HG02610 (cell line): ENCODE results near the gene KDSR.

Experiments used
- ATAC-seq: cut with Tn5 transposase; IDR thresholded peaks from one replicate; pipeline ENCODE4 v1.9.1; 2021; ENCODE audit warnings: mild to moderate bottlenecking, moderate library complexity; ENCODE audit not compliant: unreplicated experiment

The KDSR gene

GRCh38 chr18:63307551-63308200, 59.3 kb downstream of the KDSR start:
- ATAC-seq: peak; percentile 19

- no peak for ATAC-seq
Observed at GRCh38 chr18:63306819-63307550, 60.0 kb downstream of the KDSR start.

DNA sequence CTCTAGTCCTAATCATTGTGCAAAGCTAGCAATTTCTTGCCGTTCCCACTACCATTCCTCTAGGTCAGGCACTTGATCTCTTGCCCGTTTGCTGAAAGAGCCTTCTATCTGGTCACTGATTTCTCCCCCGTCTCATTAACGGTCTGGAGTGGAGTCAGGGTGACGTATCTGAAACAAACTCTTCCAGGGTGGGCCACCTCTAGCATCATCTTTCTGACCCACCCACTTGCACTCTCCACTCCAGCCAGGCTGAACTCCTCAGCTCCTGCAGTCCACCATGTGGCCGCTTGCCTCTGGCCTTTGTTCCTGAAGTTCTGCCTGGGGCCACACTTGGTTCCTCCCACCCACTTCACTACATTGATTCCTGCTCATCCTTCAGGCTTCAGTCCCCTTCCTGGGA, 60.8 kb downstream of the KDSR start:
- no peak for ATAC-seq

DNA sequence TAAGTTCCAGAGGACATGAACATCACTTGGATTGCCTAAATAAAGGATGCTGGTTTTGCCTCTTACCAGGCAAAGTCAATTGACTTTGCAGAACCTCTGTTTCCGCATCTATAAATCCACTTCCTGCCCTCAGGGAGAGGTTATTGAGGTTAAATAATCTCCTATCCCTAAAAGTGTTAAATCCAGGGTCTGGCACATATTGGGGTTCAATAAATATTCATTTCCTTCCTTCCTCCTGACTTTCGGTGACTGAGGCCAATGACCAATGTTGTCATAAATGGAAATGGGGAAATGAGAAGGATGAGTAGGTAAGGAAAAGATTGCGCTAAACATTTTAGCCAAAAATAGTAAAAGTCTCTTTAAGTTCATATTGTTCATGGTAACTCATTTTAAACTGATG, 63.5 kb downstream of the KDSR start:
- ATAC-seq: no peak

GRCh38 chr18:63302636-63303405, 64.2 kb downstream of the KDSR start:
- no peak for ATAC-seq

DNA sequence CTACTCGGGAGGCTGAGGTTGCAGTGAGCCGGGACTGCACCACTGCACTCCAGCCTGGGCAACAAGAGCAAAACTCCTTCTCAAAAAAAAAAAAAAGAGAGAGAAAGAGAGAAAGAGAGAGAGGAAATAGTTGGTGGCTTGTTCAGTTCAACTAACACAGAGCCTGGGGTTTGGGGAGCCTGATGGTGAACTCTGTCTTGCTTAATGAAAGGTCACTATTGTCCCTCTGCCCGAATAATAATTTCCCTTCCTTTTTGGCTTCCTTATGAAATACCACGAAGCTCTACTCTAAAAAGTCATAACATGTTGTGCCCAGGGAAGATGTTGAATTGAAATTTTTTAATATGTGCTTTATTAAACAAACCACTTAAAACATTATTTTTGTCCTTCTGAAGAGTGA, 64.8 kb downstream of the KDSR start:
- no peak for ATAC-seq

DNA sequence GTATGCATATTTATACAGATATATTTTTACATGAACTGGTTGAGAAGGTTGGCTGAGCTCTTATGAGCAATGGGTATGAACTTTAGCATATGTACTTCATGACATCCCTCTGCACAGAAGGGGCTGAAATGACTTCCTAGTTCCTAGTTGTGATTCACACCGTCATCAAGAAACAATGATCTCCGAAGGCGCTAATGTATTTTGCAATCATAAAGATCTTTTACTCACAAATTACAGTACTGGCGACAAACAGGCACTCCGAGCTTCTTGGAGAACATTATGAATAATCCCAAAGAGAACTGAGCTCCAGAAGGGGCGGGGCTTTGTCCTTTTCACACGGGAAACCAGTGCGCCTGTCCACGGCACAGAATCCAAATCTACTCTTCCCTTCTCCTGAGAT, 65.6 kb downstream of the KDSR start:
- no peak for ATAC-seq

GRCh38 chr18:63299837-63300745, 66.9 kb downstream of the KDSR start:
- peak; percentile 81 for ATAC-seq

DNA sequence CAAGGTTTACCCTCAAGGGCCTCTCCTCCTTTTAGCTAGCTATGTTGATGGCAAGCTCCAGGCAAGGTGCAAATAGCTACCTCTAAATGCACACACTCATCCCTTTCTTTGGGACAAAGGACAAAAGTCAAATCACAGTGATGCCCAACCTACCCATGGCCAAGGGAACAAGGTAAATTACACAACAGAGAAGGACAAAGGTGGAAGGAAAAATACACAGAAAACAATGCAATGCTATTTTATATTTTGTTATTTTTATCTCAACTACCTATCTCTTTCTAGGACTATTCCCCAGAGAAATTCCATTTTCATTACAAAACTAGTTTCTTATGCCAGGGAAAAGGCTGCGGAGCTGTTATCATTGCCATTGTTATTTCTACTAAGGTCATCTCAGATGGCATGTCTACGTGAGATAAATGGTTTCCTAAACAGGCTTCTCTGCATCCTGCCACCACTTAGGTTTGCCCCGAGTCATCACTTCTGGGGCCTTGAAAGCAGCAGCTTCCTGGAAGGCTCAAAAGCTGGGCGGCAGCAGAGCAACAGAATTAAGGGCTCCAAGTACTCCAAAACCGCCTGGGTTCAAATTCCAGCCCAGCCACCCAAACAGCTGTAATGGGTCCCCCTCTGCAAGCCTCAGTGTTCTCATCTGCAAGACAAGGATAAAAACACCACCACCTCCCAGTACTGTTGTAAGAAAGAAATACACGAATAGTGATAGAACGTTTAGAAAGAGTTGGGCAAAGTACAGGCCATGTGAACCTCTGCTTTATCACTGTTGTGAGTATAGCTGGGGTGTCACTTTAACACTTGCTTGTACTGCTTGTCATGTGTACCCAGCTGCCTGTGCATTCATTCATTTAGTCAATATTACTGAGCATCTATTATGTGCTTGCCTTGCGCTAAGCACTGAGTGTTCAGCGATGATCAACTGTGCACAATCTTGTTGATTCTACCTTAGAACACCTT, 68.3 kb downstream of the KDSR start:
- ATAC-seq: no peak

DNA sequence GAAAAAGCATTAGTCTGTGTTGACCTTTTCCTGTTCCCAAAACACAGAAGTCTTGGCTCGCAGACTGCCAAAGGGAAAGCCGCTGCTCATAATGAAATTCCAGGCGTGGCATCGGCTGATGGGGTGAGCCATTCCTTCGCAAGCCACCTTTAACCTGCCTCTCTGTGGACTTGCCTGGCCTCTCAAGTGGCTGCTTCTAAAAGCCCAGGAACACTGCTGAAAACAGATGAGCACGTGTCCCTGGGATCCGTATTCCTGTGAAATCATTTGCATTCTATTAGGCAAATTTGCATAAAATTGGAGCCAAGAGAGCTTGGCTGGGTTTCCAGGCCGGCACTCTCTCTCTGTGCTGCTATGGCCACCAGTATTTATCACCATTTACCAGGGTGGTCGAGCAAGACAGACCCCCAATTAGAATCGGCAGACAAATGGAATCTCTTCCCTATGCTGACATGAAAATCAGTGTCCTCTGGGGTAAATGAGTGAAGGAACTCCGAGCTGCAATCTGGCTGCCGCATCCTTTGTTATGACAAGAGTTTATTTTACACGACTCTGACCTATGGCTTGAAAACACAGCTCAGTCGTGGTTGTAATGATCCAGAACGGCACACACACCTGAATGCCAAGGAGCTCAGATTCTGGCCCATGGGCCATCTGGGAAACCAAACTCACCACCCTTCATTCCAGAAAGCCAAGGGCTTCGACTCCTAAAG, 69.2 kb downstream of the KDSR start:
- ATAC-seq: no peak

GRCh38 chr18:63293935-63294334, 73.1 kb downstream of the KDSR start:
- no peak for ATAC-seq

- ATAC-seq: peak; percentile 60
Observed at GRCh38 chr18:63292831-63293683, 73.9 kb downstream of the KDSR start.

GRCh38 chr18:63291278-63291677, 75.7 kb downstream of the KDSR start:
- no peak for ATAC-seq

DNA sequence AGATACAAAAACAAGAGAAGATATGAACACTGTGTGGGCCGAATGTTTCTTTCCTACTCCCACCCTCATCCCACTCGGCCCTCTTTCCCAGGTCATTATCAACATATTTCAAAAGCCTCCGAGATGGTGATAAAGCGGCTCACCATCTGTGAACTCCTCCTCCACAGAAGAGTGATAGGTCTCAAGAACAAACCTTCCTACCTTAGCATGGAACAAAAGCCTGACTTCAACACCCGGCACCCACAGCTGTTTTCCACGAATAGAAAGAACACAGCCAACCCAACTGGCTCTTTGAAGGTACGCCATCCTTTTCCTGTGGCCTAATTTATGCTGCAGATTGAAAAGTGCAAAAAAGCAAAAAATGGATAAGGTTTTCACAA, 76.2 kb downstream of the KDSR start:
- ATAC-seq: no peak

DNA sequence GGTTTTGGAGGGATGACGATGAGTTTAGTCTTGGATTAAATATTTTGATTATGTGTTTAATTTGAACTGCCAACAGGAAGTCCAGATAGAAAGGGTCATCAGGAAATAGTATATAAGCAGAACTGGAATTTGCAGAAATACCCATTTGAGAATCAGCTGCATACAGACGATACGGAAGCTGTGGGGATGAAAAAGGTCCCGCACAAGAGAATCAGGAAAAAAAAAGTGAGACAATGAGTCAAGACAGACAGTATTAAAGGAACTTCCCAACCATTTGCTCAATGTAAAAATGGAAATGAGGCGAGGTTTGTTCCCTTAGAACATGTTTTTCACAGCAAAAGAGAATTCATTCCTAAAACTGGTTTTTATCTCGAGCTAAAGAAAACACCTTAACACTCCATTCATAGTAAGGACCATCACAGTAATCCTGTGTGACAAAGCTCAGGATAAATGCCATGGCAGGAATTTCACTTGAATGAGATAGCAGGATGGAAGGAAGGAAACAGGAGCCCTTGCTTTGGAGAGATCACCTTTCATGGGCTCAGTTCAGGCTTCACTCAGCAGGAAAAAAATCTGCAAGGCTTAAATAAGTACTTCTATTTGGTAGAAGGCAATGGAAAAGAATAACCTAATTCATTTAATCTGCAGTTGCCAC, 76.7 kb downstream of the KDSR start:
- no peak for ATAC-seq

DNA sequence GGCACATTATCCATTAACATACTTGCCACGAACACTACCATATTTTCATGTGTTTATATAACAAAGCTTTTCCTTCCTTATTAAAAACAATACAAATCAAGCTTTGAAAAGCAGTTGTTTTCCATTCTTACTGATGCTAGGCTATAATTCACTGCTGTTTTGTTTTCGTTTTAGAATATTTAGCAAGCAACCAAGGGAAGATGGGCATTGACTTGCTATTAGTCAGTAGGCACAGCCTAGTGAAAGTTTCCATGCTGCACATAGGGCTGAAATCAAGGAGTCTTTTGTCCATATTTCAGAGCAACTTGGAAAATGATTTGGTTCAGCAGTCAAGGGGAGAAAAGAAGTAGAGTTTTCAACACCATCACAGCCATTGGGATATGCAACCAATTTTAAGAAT, 78.7 kb downstream of the KDSR start:
- no peak for ATAC-seq

DNA sequence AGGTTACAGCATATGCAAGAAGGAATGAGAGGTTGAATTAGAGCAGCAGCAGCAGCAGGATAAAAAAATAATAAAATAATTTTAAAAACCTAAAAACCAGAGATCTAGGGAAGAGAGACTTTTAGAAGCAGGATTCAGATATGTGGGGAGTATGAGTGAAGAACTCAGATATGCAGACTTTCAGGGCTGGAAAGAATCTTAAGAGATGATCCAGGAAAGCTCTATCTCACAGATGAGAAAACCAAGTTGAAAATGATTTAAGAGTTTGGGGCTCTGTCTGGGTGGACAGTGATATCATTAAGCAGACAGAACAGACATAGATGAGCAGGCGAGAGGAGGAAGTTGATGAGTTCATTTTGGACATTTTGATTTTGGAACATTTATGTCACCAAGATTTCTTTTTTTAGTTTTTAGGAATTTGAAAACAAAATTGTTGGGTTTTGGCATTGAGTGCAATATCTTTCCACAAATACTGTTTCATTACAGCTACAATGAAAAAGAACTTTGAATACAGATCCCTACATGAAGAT, 79.2 kb downstream of the KDSR start:
- no peak for ATAC-seq

DNA sequence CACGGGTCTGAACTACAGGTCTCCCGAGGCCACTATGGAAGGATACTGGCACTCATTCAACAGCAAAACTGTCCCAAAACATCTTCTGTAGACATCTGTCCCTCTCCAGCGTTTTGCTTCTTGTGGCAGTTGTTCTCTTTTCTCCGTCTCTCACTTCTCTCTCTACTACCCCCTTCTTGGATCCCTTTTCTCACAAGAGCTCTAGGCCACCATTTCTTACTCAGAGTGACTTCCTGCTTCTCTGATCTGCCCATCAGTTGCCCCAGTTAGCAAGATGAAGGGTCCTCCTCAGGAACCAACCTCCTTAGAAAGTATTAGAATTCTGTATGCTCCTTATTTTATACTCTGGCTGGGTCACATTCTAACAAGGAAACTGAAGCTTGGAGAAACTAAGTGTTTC, 80.1 kb downstream of the KDSR start:
- ATAC-seq: no peak
